Stimulated activated naive CD4-positive, alpha-beta T cell treated with Interleukin-2 at 50 U/mL for 16 hours (primary cell): Measurements from ENCODE around the gene MUC5B.

Experiments
- DNase-seq: peaks from one replicate; lab custom pipeline; 2025; lab: John Stamatoyannopoulos, UW

MUC5B gene

GRCh38 chr11:1285316-1285744 is 62.5 kb downstream of the MUC5B start:
- no peak for DNase-seq

DNA sequence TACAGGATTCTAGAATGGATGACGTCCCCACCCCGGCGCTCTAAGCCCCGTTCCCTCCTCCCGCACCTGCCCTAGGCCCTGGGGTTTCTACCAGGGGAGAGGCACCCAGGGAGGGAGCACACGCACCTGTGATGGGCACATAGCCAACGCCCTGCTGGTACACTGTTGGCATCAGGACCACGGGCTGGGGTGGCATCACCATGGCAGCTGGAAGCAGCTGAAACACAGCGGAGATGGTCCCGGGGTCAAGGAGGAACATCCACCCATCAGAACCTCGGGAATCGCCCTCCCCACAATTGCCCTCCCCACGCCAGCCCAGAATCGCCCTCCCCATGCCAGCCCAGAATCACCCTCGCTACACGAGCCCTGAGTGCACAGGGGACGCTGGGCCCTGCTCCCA is 63.0 kb downstream of the MUC5B start:
- no peak for DNase-seq

GRCh38 chr11:1287928-1288327 is 65.1 kb downstream of the MUC5B start:
- no peak for DNase-seq

GRCh38 chr11:1288426-1289151 is 65.7 kb downstream of the MUC5B start:
- no peak for DNase-seq

GRCh38 chr11:1289211-1289935 is 66.5 kb downstream of the MUC5B start:
- DNase-seq: no peak

DNA sequence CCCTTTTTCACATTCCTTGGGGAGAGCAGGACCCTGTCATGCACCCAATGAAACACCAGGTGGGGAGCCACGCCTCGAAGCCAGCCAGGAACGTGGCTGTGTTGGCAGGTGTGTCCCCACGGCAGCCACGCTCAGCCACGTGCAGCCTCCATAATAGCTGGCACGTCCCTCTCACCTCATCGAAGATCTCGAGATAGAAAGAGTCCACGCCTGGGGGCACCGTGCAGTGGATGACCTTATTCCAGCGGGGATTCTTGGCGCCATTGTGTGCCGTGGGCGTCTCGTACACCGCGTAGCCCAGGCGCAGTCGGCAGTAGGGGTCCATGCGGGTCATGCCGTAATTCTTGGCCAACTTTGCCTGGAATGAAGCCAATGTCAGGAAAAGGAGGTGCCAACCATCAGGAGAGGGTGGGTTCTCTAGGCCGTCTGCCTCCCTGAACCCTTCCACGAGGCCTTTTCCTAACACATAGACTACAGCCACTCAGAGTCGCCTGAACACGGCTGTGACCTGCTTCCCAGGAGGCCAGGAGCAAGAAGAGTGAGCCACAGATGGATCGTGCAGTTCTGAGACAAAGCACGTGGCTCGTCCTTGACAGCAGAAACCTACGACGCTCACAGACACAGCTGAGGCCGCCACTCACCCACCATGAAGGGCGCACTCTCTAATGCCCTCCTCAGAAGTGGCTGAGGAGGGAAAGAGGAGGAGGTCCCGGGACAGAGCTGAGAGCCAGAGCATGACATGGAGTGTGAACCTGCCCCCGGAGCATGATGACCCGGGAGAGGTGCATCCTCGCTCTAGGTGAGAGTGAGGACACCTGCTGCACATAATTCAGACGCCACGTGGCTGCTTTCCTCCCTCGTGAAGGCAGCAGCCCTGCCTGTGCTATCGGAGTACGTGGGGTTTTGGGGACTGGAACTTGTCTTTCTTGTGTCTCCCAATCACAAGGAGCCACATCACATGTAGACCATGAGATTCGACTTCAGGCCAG is 67.5 kb downstream of the MUC5B start:
- no peak for DNase-seq

DNA sequence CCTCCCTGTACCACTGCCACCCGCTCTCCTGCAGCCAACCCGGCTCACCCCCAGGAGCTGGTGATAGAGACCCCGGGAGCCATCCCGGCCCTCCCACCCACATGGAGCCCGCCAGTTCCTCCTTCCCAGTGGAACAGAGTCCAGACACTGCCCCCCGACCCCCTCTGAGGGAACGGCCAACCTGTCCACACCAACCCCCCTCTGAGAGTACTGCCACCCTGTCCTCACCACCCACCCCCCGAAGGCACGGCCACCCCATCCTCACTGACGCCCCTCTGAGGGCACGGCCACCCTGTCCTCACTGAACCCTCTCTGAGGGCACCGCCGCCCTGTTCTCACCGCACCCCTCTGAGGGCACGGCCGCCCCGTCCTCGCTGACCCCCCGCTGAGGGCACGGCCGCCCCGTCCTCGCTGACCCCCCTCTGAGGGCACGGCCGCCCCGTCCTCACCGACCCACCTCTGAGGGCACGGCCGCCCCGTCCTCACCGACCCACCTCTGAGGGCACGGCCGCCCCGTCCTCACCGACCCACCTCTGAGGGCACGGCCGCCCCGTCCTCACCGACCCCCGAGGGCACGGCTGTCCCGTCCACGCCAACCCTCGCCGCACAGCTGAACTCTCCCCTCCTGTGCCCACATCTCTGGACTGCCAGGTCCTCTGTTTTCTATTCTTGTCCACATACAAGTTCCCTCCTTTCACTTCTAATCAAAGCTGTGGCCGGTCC is 68.6 kb downstream of the MUC5B start:
- no peak for DNase-seq

GRCh38 chr11:1292018-1292643 is 69.3 kb downstream of the MUC5B start:
- no peak for DNase-seq

GRCh38 chr11:1292644-1293618 is 70.1 kb downstream of the MUC5B start:
- no peak for DNase-seq

GRCh38 chr11:1293619-1294015 is 70.8 kb downstream of the MUC5B start:
- no peak for DNase-seq

DNA sequence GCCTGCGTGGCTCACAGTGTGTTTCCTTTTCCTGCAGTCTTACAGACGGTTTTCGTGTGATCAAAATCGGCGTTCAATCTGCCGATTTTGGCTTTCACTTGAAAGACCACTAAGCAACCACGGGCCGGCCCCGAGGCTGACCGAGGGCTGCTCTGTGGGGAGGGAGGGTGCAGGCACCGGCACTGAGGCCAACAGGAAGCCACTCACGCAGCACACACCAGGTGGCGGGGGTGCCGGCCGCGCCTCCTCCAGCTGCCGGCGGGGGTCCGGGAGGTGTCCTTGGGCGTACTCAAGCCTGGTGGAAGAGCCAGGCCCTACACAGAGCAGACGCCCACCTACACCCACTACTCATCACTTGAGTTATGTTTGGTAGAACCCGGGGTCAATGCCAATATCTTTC is 72.2 kb downstream of the MUC5B start:
- DNase-seq: no peak

GRCh38 chr11:1295591-1295990 is 72.7 kb downstream of the MUC5B start:
- DNase-seq: no peak

DNA sequence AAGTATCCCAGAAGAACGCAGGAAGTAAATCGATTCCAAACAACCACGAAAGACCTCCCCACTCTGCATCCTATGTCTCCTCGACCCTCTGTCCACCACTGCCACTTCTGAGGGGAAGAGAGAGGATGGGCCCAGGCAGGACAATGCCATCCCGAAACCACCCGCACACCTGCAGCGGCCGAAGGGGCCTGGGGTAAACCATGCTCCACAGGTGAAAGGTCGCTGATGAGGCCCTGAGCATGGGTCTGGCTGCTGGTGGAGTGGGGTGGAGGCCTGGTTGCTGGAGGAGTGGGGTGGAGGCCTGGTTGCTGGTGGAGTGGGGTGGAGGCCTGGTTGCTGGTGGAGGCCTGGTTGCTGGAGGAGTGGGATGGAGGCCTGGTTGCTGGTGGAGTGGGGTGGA is 73.4 kb downstream of the MUC5B start:
- DNase-seq: no peak

DNA sequence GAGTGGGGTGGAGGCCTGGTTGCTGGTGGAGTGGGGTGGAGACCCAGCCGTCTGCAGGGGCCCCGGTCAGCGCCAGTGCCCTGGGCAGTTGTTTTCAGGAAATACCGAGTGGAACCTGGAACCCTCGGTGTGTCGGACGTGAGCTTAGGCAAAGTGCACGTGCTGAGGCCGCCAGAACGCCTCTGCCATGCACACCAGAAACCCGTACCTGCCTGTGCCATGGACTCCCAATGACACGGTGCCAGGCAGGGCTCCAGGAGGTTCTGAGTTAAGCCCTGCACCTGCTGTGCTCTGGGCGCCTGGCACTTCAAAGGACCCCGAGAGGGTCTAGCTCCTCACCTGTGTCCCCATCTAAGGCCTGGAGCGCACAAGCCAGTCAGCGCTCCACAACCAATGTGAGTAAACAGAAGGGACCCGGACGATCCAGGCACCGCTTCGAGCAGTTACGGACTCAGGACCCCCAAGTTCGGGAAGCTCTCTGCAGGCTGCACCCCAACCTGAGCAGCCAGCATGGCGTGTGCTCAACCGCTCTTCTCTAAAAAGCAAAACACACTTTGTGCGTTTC is 74.2 kb downstream of the MUC5B start:
- no peak for DNase-seq

DNA sequence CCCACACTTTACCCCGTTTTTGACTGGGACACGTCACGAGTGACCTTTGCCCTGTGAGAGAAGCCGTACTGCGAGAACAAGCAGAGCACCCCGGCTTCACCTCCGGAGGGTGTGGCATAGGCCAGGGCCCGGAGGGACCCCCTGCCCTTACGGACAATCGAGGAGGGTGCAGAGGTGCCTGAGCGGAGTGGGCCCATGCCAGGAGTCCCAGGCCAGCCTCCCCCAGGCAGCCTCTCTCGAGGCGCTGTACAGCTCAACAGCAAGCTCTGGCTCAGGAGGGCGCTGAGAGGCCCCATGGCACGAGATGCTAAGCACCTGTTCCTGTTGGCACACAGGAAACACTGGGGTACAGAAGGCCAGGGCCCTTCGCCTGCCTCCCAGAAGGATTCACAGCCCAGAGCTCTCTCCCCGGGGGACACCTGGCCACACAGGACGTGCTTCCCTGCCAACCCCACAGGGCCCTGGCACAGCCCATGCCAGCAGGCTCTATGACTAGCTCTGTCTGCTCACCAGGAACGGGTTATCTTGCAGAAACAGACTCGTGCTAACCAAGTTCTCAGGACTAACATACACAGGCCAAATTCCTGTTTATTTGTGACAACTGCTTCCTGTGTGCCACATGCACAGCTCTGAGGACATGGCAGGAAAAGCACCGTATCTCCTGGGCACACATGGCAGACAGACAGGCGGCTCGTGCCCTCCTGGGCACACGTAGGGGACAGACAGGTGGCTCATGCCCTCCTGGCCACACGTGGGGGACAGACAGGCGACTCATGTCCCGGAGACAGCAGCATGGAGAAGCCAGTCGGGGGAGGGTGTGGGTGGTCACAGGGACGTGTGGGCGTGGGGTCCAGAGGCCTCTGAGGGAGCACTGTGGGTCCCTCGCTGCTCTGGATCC is 75.0 kb downstream of the MUC5B start:
- DNase-seq: no peak

GRCh38 chr11:1298695-1299492 is 76.0 kb downstream of the MUC5B start:
- no peak for DNase-seq

DNA sequence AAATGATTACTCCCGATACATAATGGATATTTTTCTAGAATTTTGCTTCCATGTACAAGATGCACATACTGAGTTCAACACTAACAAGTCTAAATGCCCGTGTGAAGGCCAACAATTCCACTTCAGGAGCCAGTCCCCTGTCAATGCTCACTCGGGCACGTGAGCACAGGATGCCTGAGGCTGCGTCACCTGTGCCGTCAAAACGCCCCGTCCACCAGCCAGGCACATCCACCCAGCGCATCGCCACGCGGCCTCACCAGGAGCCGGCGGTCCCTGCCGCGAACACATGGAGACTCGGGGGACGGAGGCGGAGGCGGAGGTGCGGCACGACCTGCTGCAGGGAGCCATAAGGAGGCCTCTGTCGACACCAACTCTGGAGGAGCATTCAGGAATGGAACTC is 76.8 kb downstream of the MUC5B start:
- DNase-seq: no peak

DNA sequence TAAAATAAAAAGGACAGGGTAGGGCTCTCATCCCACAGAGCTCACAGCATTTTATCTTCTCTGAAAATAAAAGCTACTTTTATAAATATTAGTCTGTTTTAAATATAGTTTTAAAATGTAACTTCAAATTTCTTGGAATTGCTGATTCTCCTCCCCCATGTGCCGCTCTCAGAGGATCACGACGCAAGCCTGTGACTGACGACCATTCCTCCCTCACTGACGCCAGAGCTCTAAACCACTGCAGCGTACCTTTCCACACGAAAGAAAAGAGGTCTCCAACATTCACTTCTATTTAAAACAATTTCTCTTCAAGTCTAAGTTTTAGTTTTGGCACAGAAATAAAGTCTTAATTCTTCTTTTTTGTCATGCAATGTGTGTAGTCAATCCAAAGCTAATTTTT is 77.3 kb downstream of the MUC5B start:
- no peak for DNase-seq
